ENCODE measurements around the gene FIBP.
A peak's percentile ranks its signal among the peaks of the same experiment; 100 is the strongest.

FIBP gene

DNA sequence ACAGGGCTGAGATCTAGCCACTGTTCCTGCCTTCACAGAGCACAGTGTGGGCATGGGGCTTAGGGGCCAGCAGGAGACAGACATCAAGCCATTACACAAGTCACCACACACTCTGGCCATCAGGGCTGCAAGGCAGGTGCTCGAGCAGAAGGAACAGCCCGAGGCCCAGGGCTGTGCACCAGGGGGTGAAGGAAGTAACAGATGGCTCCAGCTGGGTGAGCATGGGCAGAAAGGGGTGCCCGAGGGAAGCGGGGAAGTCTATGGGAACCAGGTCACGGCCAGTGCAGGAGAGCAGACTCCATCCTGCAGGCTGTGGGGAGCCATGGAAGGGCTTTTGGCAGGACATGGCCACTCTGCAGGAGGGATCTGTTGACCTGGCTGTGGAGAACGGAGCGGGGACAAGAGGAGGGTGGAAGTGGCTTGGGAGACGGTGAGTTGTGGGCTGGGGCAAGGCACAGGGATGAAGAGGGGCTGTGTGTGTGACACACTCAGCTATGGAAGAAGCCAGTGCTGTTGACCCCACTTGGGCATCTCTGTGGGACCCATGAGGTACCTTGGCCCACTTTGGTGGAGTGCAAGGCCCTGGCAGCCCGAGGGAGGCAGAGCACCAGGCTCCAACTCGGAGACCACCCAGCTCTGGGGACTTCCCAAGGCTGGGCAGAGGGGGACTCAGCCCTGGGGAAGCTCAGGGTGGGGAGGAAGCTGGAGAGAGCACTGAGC is 27.0 kb upstream of the FIBP start:
- Histone ChIP-seq H3K4me1 (ENCODE audit: control insufficient read depth, insufficient read depth, low read length) (no peaks in the 10 kb centered on the region), H3K4me3 (ENCODE audit: insufficient read depth, low read depth, low read length) (no peak overlapping the region)

GRCh38 chr11:65912845-65913244 is 24.6 kb upstream of the FIBP start:
- no peaks in the 10 kb centered on the region for H3K9me3 ChIP-seq (ENCODE audit: control insufficient read depth, low read length)
- WGBS, 2 experiments, result 86 to 91% methylated on average over 4 of the region's 4 CpGs
- H3K36me3 ChIP-seq (ENCODE audit: control insufficient read depth, insufficient read depth, low read length), result no peaks in the 10 kb centered on the region
- no peak overlapping the region for H3K27ac ChIP-seq (ENCODE audit: insufficient read depth, low read depth, low read length, poor library complexity, severe bottlenecking)
- peaks cover 4% of the 10 kb centered on the region for H3K27me3 ChIP-seq (ENCODE audit: control insufficient read depth, insufficient read depth, low read length, poor library complexity, severe bottlenecking)
- no peaks in the 10 kb centered on the region for H3K4me1 ChIP-seq (ENCODE audit: control insufficient read depth, insufficient read depth, low read length)
- no peak overlapping the region for H3K4me3 ChIP-seq (ENCODE audit: insufficient read depth, low read depth, low read length)

More for the DNA sequence above, 27.0 kb upstream of the FIBP start:
- H3K36me3 ChIP-seq (ENCODE audit: control insufficient read depth, insufficient read depth, low read length), result no peaks in the 10 kb centered on the region
- peak overlapping the region; percentile 16 for H3K27ac ChIP-seq (ENCODE audit: insufficient read depth, low read depth, low read length, poor library complexity, severe bottlenecking)
- no peaks in the 10 kb centered on the region for H3K9me3 ChIP-seq (ENCODE audit: control insufficient read depth, low read length)
- WGBS, 2 experiments, result 76 to 81% methylated on average over 10 of the region's 10 CpGs
- H3K27me3 ChIP-seq (ENCODE audit: control insufficient read depth, insufficient read depth, low read length, poor library complexity, severe bottlenecking), result no peaks in the 10 kb centered on the region

- 43% methylated on average over 14 of the region's 14 CpGs for WGBS, 2 experiments
- Histone ChIP-seq H3K27ac (ENCODE audit: insufficient read depth, low read depth, low read length, poor library complexity, severe bottlenecking) (no peak overlapping the region), H3K4me1 (ENCODE audit: control insufficient read depth, insufficient read depth, low read length) (no peaks in the 10 kb centered on the region), H3K36me3 (ENCODE audit: control insufficient read depth, insufficient read depth, low read length) (no peaks in the 10 kb centered on the region), H3K9me3 (ENCODE audit: control insufficient read depth, low read length) (no peaks in the 10 kb centered on the region), H3K4me3 (ENCODE audit: insufficient read depth, low read depth, low read length) (no peak overlapping the region), H3K27me3 (ENCODE audit: control insufficient read depth, insufficient read depth, low read length, poor library complexity, severe bottlenecking) (peaks cover 10% of the 10 kb centered on the region)
Observed at GRCh38 chr11:65911682-65912568, 23.7 kb upstream of the FIBP start.

DNA sequence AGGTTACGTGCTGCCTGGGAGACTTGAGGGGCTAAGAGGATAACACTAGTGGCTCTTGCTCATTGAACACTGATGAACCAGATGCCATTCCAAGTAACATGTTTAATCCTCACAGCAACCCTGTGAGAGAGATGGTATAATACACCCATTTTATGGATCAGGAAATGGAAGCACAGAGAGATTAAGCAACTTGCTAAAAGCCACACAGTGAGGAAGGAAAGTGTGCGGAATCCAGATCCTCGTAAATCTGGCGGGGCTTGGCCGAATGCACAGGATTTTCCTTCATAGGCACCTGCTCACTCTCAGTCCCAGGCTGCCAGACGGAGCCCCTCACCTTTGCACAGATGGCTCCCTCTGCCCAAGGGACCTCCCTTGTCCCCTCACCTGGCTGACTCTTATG is 19.6 kb upstream of the FIBP start:
- Histone ChIP-seq H3K36me3 (ENCODE audit: control insufficient read depth, insufficient read depth, low read length) (no peaks in the 10 kb centered on the region), H3K27me3 (ENCODE audit: control insufficient read depth, insufficient read depth, low read length, poor library complexity, severe bottlenecking) (peaks cover 20% of the 10 kb centered on the region), H3K9me3 (ENCODE audit: control insufficient read depth, low read length) (no peaks in the 10 kb centered on the region), H3K4me1 (ENCODE audit: control insufficient read depth, insufficient read depth, low read length) (no peaks in the 10 kb centered on the region), H3K27ac (ENCODE audit: insufficient read depth, low read depth, low read length, poor library complexity, severe bottlenecking) (no peak overlapping the region), H3K4me3 (ENCODE audit: insufficient read depth, low read depth, low read length) (no peak overlapping the region)
- WGBS, 2 experiments, result 86 to 91% methylated on average over 6 of the region's 6 CpGs

DNA sequence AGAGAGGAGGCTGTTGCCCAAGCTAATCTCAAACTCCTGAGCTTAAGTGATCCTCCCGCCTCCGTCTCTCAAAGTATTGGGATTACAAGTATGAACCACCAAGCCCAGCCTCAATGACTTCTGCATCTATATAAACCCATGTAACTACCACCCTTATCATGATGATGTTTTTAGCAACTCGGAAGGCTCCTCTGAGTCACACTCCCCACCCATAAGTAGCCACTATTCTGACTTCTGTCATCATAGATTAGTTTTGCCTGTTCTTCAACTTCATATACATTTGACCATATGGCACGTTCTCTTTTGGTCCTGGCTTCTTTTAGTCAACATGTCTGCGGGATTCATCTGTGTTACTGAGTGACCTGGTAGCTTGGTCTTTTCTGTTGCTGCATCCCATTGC is 18.3 kb upstream of the FIBP start:
- Histone ChIP-seq H3K4me1 (ENCODE audit: control insufficient read depth, insufficient read depth, low read length) (no peaks in the 10 kb centered on the region), H3K4me3 (ENCODE audit: insufficient read depth, low read depth, low read length) (no peak overlapping the region), H3K27ac (ENCODE audit: insufficient read depth, low read depth, low read length, poor library complexity, severe bottlenecking) (no peak overlapping the region), H3K27me3 (ENCODE audit: control insufficient read depth, insufficient read depth, low read length, poor library complexity, severe bottlenecking) (peaks cover 33% of the 10 kb centered on the region), H3K36me3 (ENCODE audit: control insufficient read depth, insufficient read depth, low read length) (no peaks in the 10 kb centered on the region), H3K9me3 (ENCODE audit: control insufficient read depth, low read length) (no peaks in the 10 kb centered on the region)
- WGBS, 2 experiments, result 83 to 94% methylated on average over 5 of the region's 5 CpGs

- H3K27me3 ChIP-seq (ENCODE audit: control insufficient read depth, insufficient read depth, low read length, poor library complexity, severe bottlenecking), result peaks cover 58% of the 10 kb centered on the region
- no peaks in the 10 kb centered on the region for H3K36me3 ChIP-seq (ENCODE audit: control insufficient read depth, insufficient read depth, low read length)
- no peaks in the 10 kb centered on the region for H3K9me3 ChIP-seq (ENCODE audit: control insufficient read depth, low read length)
- peaks cover 5% of the 10 kb centered on the region for H3K4me1 ChIP-seq (ENCODE audit: control insufficient read depth, insufficient read depth, low read length)
- WGBS, 2 experiments, result 78 to 80% methylated on average over 8 of the region's 8 CpGs
- H3K27ac ChIP-seq (ENCODE audit: insufficient read depth, low read depth, low read length, poor library complexity, severe bottlenecking), result no peak overlapping the region
- no peak overlapping the region for H3K4me3 ChIP-seq (ENCODE audit: insufficient read depth, low read depth, low read length)
Observed at GRCh38 chr11:65903715-65904114, 15.4 kb upstream of the FIBP start.

GRCh38 chr11:65903068-65903481 is 14.8 kb upstream of the FIBP start:
- no peak overlapping the region for H3K27ac ChIP-seq (ENCODE audit: insufficient read depth, low read depth, low read length, poor library complexity, severe bottlenecking)
- WGBS, 2 experiments, result 9 to 10% methylated on average over 5 of the region's 5 CpGs
- peaks cover 5% of the 10 kb centered on the region for H3K4me1 ChIP-seq (ENCODE audit: control insufficient read depth, insufficient read depth, low read length)
- no peaks in the 10 kb centered on the region for H3K36me3 ChIP-seq (ENCODE audit: control insufficient read depth, insufficient read depth, low read length)
- peaks cover 64% of the 10 kb centered on the region for H3K27me3 ChIP-seq (ENCODE audit: control insufficient read depth, insufficient read depth, low read length, poor library complexity, severe bottlenecking)
- no peaks in the 10 kb centered on the region for H3K9me3 ChIP-seq (ENCODE audit: control insufficient read depth, low read length)
- no peak overlapping the region for H3K4me3 ChIP-seq (ENCODE audit: insufficient read depth, low read depth, low read length)

GRCh38 chr11:65900899-65901180 is 12.6 kb upstream of the FIBP start:
- Histone ChIP-seq H3K27ac (ENCODE audit: insufficient read depth, low read depth, low read length, poor library complexity, severe bottlenecking) (no peak overlapping the region), H3K27me3 (ENCODE audit: control insufficient read depth, insufficient read depth, low read length, poor library complexity, severe bottlenecking) (peaks cover 74% of the 10 kb centered on the region), H3K4me3 (ENCODE audit: insufficient read depth, low read depth, low read length) (no peak overlapping the region), H3K9me3 (ENCODE audit: control insufficient read depth, low read length) (no peaks in the 10 kb centered on the region), H3K4me1 (ENCODE audit: control insufficient read depth, insufficient read depth, low read length) (peaks cover 5% of the 10 kb centered on the region), H3K36me3 (ENCODE audit: control insufficient read depth, insufficient read depth, low read length) (no peaks in the 10 kb centered on the region)
- WGBS, 2 experiments, result 69 to 76% methylated on average over 8 to 11 of the region's 11 CpGs

DNA sequence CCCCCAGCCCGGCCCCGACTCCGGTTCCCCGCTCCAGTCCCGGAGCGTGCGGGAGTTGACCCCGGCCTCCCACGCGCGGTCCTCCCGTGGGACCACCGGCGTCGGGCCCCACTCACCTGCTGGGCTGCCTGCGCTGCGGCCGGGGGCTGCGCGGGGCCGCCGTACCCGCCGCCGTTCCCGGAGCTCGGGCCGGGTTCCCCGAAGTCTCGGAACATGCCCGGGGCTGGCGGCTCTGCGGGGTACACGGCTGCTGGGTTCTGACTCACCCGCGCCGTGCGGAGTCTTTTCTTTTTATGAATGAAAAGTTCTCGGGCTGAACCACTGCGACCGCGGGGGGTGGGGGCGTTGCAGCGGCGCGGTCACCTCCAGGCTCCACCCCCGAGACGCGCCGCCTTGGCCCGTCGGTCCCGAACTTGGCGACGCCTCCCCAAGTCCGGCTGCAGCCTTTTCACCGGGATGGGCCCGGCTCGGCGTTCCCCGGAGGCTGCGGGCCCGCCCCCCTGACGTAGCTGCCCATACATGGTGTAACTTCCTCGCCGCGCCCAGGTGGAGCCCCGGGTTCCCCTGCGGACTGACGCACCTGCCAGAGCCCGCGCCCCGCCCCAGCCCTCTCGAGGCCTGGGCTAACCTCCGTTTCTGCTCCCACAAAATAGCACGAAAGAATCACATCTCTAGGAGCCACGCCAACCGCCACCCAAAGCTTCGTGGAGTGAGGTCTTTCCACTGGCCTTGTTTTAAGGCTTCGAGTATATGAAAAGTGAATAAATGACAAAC is 12.0 kb upstream of the FIBP start, which contains the start of gene FOSL1:
Gene FOSL1 (minus strand): TSS at position 264 of the 774 bp plus-strand sequence. CDS start 49 bp downstream, at position 215.
- Histone ChIP-seq H3K9me3 (ENCODE audit: control insufficient read depth, low read length) (no peaks in the 10 kb centered on the region), H3K36me3 (ENCODE audit: control insufficient read depth, insufficient read depth, low read length) (no peaks in the 10 kb centered on the region), H3K4me1 (ENCODE audit: control insufficient read depth, insufficient read depth, low read length) (peaks cover 5% of the 10 kb centered on the region), H3K27ac (ENCODE audit: insufficient read depth, low read depth, low read length, poor library complexity, severe bottlenecking) (no peak within 1 kb of the TSS), H3K4me3 (ENCODE audit: insufficient read depth, low read depth, low read length) (peak within 1 kb of the TSS; percentile 34), H3K27me3 (ENCODE audit: control insufficient read depth, insufficient read depth, low read length, poor library complexity, severe bottlenecking) (peaks cover 79% of the 10 kb centered on the region)
- 2 to 3% methylated on average over 79 to 80 of the region's 80 CpGs for WGBS, 2 experiments
